Endothelial cell of umbilical vein (primary cell): ENCODE results near the gene TOMM20. TPM values are rescaled to one million over a fixed set of nuclear protein-coding genes. Genes with fewer than 3 reads are reported as not detected.

ENCODE experiments used
- BruUV-seq: library from RNA; stranded (reverse); fragments of 400-500 nt; replicated peaks from 2 replicates; lab custom pipeline; 2021; lab: Mats Ljungman, UMichigan
- CTCF ChIA-PET: fragments of 300-600, 350-600 bp; sonication (Branson Sonifier 250); formaldehyde crosslinking; loops from one replicate; lab custom pipeline; 2021; ENCODE audit warnings: antibody characterized with exemption, inconsistent platforms; lab: Charles Lee
- POLR2A ChIA-PET: fragments of 300-600, 350-600 bp; sonication (Branson Sonifier 250); formaldehyde crosslinking; loops from one replicate; lab custom pipeline; 2021; ENCODE audit warnings: antibody characterized with exemption, inconsistent platforms; lab: Charles Lee
- DNase-seq: peaks from one replicate; pipeline ENCODE4 v3.0.0-alpha.2; 2011; ENCODE audit warnings: low read depth, low spot score
- FAIRE-seq: peaks from 2 replicates; lab custom pipeline; 2011; peaks lifted over from hg19 to GRCh38; lab: Jason Lieb, UNC
- H2AFZ ChIP-seq: 2 replicates; pipeline ENCODE4 v1.6.0; 2012; ENCODE audit warnings: low read depth, low read length, control low read depth, inconsistent platforms
- H3K27ac ChIP-seq: 2 replicates; pipeline ENCODE4 v1.5.1; 2011; ENCODE audit warnings: low read depth, mild to moderate bottlenecking, control low read depth, low read length, moderate library complexity; ENCODE audit not compliant: insufficient read depth
- H3K27me3 ChIP-seq, 2 experiments: 2 replicates each; pipeline versions ENCODE4 v1.6.0 to v1.6.1; 2011; ENCODE audit warnings: low read length in 2 of 2, mixed read lengths in 1 of 2; ENCODE audit not compliant: control insufficient read depth in 2 of 2, insufficient read depth in 2 of 2
- H3K36me3 ChIP-seq, 2 experiments: 2 replicates in 1 of 2; 3 replicates in 1 of 2; pipeline ENCODE4 v1.5.1; 2011; ENCODE audit warnings: low read length in 2 of 2, mild to moderate bottlenecking in 1 of 2, moderate library complexity in 1 of 2; ENCODE audit not compliant: control insufficient read depth in 2 of 2, insufficient read depth in 2 of 2; ENCODE audit errors: extremely low read depth in 1 of 2
- H3K4me1 ChIP-seq: 3 replicates; pipeline ENCODE4 v1.5.1; 2011; ENCODE audit warnings: mild to moderate bottlenecking, low read length; ENCODE audit not compliant: control insufficient read depth, insufficient read depth; ENCODE audit errors: extremely low read depth
- H3K4me2 ChIP-seq: 2 replicates; pipeline ENCODE4 v1.6.1; 2011; ENCODE audit warnings: low read length, control low read depth, mixed read lengths; ENCODE audit not compliant: insufficient read depth
- H3K4me3 ChIP-seq, 3 experiments: fragments of 200-600 bp in 1 of 3; sonication (generic), shearing (Covaris generic) in 1 of 3; replicated peaks in 1 of 3; 2 replicates each; pipeline ENCODE4 v1.5.1; 2011 to 2016; ENCODE audit warnings: control low read depth in 3 of 3, low read length in 3 of 3, mild to moderate bottlenecking in 2 of 3, inconsistent platforms in 1 of 3, low read depth in 1 of 3, moderate library complexity in 1 of 3; ENCODE audit not compliant: insufficient read depth in 1 of 3
- H3K79me2 ChIP-seq: 2 replicates; pipeline ENCODE4 v1.6.0; 2012; ENCODE audit warnings: low read length, inconsistent platforms; ENCODE audit not compliant: control insufficient read depth, insufficient read depth
- H3K9ac ChIP-seq: replicated peaks from 2 replicates; pipeline ENCODE3; 2011; ENCODE audit warnings: low read length, control low read depth; ENCODE audit not compliant: insufficient read depth; ENCODE audit errors: extremely low read depth
- H3K9me1 ChIP-seq: replicated peaks from 3 replicates; pipeline ENCODE4 v1.6.0; 2011; ENCODE audit warnings: mild to moderate bottlenecking, low read length; ENCODE audit not compliant: control insufficient read depth, insufficient read depth; ENCODE audit errors: extremely low read depth
- H3K9me3 ChIP-seq: replicated peaks from 2 replicates; pipeline ENCODE4 v1.5.1; 2012; ENCODE audit warnings: low read length, inconsistent platforms; ENCODE audit not compliant: control insufficient read depth, insufficient read depth
- H4K20me1 ChIP-seq: replicated peaks from 2 replicates; pipeline ENCODE3; 2011; ENCODE audit warnings: mild to moderate bottlenecking, low read length; ENCODE audit not compliant: control insufficient read depth, insufficient read depth; ENCODE audit errors: extremely low read depth
- EZH2 ChIP-seq: IDR thresholded peaks from 2 replicates; pipeline ENCODE4 v1.6.1; 2012; ENCODE audit warnings: borderline replicate concordance, low read depth, mild to moderate bottlenecking, moderate library complexity, low read length, inconsistent platforms; ENCODE audit not compliant: severe bottlenecking
- FOS ChIP-seq: IDR thresholded peaks from 2 replicates; pipeline ENCODE4 v1.6.1; 2011; ENCODE audit warnings: mild to moderate bottlenecking, low read length, moderate library complexity, borderline replicate concordance; ENCODE audit not compliant: insufficient read depth
- GATA2 ChIP-seq: IDR thresholded peaks from 2 replicates; pipeline ENCODE4 v1.7.0; 2011; ENCODE audit warnings: low read depth, mild to moderate bottlenecking, moderate library complexity, mixed read lengths, low read length; ENCODE audit not compliant: insufficient read length, insufficient read depth
- JUN ChIP-seq: IDR thresholded peaks from 2 replicates; pipeline ENCODE4 v1.6.1; 2011; ENCODE audit warnings: borderline replicate concordance, low read depth; ENCODE audit not compliant: insufficient read length, insufficient read depth
- MYC ChIP-seq: IDR thresholded peaks from one replicate; pipeline ENCODE4 v1.6.1; 2011; ENCODE audit warnings: mild to moderate bottlenecking, low read depth, low read length
- POLR2A ChIP-seq: IDR thresholded peaks from 2 replicates; pipeline ENCODE4 v1.6.1; 2012; ENCODE audit warnings: low read depth, mild to moderate bottlenecking, control low read depth, low read length
- POLR2AphosphoS5 ChIP-seq: IDR thresholded peaks from 2 replicates; pipeline ENCODE4 v1.6.1; 2012; ENCODE audit warnings: low read depth, mild to moderate bottlenecking, control low read depth, low read length, moderate library complexity; ENCODE audit not compliant: insufficient read depth
- dilution Hi-C: fragments of 300-500 bp; cut with MboI; formaldehyde crosslinking; loops from one replicate; pipeline ENCODE4 v1.15.0; 2019; ENCODE audit warnings: low sequenced_read_pairs; ENCODE audit not compliant: extremely low pct_ligation_motif_present
- intact Hi-C: fragments of 100-400 bp; cut with micrococcal nuclease; formaldehyde crosslinking; loops from one replicate; pipeline ENCODE4 v1.10.0; 2022
- polyA plus RNA-seq, 4 experiments: library from polyadenylated mRNA; depleted of rRNA in 3 of 4; stranded (reverse) in 3 of 4; unstranded in 1 of 4; fragments of >200 nt; gene quantifications; 2 replicates each; pipeline versions ENCODE4 v1.2.1 to v1.2.3, GENCODE V29; 2011 to 2012; ENCODE audit warnings: missing spikeins in 1 of 4
- total RNA-seq: library from RNA; stranded (reverse); gene quantifications from 2 replicates; pipeline ENCODE4 v1.2.3, GENCODE V29; 2021
- TF ChIP-seq, protein P1 (sequence below), 2 donors: IDR thresholded peaks; 1 replicate in 1 of 2; 2 replicates in 1 of 2; pipeline ENCODE4 v1.5.1; 2011; ENCODE audit warnings: low read length in 2 of 2, mild to moderate bottlenecking in 2 of 2, moderate library complexity in 2 of 2, control low read depth in 1 of 2, inconsistent platforms in 1 of 2, low read depth in 1 of 2; ENCODE audit not compliant: insufficient read depth in 1 of 2; ENCODE audit errors: extremely low read depth in 1 of 2
- TF ChIP-seq, protein P2 (sequence below): IDR thresholded peaks from 2 replicates; pipeline ENCODE4 v1.6.1; 2011; ENCODE audit not compliant: insufficient read depth, insufficient read length

Gene TOMM20
- total and polyA plus RNA-seq, 2 donors (not counting 3 experiments of a cell fraction or from before 2014, with no cell fraction given): 42.5 to 98.4 TPM

DNA sequence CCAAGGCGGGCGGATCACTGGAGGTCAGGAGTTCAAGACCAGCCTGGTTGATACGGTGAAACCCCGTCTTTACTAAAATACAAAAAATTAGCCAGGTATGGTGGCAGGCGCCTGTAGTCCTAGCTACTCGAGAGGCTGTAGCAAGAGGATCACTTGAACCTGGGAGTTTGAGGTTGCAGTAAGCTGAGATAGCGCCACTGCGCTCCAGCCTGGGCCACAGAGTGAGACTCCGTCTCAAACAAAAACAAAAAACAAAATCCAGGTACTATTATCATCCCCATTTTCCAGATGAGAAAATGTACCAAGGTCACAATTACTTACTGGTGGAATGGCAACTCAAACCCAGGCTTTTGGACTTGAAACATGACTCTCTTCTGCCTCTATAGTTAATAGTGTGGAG lies 4.5 kb downstream of the TOMM20 start:
- Histone ChIP-seq H3K4me1 (peaks cover 12% of the 10 kb centered on the region), H4K20me1 (peaks cover 2% of the 10 kb centered on the region), H3K4me3 (no peak overlapping the region), H2AFZ (no peak overlapping the region), H3K27me3 (no peaks in the 10 kb centered on the region), H3K9me3 (no peaks in the 10 kb centered on the region), H3K36me3 (peaks cover 5 to 10% of the 10 kb centered on the region in 2 experiments), H3K9me1 (no peaks in the 10 kb centered on the region), H3K4me2 (no peak overlapping the region), H3K27ac (no peak overlapping the region), H3K9ac (no peak overlapping the region), H3K79me2 (peaks cover 89% of the 10 kb centered on the region)
- DNase-seq (no peak), FAIRE-seq (no peak)
- TF ChIP-seq POLR2A (no peak), MYC (no peak), JUN (no peak), POLR2AphosphoS5 (no peak), FOS (no peak), GATA2 (no peak), EZH2 (no peak)
- TF ChIP-seq, protein P1, sequence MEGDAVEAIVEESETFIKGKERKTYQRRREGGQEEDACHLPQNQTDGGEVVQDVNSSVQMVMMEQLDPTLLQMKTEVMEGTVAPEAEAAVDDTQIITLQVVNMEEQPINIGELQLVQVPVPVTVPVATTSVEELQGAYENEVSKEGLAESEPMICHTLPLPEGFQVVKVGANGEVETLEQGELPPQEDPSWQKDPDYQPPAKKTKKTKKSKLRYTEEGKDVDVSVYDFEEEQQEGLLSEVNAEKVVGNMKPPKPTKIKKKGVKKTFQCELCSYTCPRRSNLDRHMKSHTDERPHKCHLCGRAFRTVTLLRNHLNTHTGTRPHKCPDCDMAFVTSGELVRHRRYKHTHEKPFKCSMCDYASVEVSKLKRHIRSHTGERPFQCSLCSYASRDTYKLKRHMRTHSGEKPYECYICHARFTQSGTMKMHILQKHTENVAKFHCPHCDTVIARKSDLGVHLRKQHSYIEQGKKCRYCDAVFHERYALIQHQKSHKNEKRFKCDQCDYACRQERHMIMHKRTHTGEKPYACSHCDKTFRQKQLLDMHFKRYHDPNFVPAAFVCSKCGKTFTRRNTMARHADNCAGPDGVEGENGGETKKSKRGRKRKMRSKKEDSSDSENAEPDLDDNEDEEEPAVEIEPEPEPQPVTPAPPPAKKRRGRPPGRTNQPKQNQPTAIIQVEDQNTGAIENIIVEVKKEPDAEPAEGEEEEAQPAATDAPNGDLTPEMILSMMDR (IDR thresholded peaks at IDR 0.05; ENCODE audit: extremely low read depth in 1 of 2, insufficient read depth in 1 of 2, low read depth in 1 of 2, low read length in 2 of 2): no peak
- TF ChIP-seq, protein P2, sequence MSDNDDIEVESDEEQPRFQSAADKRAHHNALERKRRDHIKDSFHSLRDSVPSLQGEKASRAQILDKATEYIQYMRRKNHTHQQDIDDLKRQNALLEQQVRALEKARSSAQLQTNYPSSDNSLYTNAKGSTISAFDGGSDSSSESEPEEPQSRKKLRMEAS: no peak
- dilution Hi-C loops: no loop called here
- no TSS peak for BruUV-seq
- intact Hi-C loops: no loop called here
- ChIA-PET CTCF (no interaction called here), POLR2A (no interaction called here)
